Measurements from ENCODE around the gene PTPRD. TPM values are rescaled to one million over a fixed set of nuclear protein-coding genes. Genes with fewer than 3 reads are reported as not detected.

Gene PTPRD
- total and polyA plus RNA-seq, 2 experiments from 2014 or later: 11.5 to 58.0 TPM

- TF ChIP-seq EZH2phosphoT487 (IDR thresholded peaks at IDR 0.05; ENCODE audit: unreplicated experiment) (no peak), STAT1 (IDR thresholded peaks at IDR 0.05; ENCODE audit: unreplicated experiment) (no peak), POLR2AphosphoS5 (IDR thresholded peaks at IDR 0.05; ENCODE audit: low read depth) (no peak)
- TF ChIP-seq, protein P1, sequence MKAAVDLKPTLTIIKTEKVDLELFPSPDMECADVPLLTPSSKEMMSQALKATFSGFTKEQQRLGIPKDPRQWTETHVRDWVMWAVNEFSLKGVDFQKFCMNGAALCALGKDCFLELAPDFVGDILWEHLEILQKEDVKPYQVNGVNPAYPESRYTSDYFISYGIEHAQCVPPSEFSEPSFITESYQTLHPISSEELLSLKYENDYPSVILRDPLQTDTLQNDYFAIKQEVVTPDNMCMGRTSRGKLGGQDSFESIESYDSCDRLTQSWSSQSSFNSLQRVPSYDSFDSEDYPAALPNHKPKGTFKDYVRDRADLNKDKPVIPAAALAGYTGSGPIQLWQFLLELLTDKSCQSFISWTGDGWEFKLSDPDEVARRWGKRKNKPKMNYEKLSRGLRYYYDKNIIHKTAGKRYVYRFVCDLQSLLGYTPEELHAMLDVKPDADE (IDR thresholded peaks at IDR 0.05): no peak
- TF ChIP-seq, protein P2, sequence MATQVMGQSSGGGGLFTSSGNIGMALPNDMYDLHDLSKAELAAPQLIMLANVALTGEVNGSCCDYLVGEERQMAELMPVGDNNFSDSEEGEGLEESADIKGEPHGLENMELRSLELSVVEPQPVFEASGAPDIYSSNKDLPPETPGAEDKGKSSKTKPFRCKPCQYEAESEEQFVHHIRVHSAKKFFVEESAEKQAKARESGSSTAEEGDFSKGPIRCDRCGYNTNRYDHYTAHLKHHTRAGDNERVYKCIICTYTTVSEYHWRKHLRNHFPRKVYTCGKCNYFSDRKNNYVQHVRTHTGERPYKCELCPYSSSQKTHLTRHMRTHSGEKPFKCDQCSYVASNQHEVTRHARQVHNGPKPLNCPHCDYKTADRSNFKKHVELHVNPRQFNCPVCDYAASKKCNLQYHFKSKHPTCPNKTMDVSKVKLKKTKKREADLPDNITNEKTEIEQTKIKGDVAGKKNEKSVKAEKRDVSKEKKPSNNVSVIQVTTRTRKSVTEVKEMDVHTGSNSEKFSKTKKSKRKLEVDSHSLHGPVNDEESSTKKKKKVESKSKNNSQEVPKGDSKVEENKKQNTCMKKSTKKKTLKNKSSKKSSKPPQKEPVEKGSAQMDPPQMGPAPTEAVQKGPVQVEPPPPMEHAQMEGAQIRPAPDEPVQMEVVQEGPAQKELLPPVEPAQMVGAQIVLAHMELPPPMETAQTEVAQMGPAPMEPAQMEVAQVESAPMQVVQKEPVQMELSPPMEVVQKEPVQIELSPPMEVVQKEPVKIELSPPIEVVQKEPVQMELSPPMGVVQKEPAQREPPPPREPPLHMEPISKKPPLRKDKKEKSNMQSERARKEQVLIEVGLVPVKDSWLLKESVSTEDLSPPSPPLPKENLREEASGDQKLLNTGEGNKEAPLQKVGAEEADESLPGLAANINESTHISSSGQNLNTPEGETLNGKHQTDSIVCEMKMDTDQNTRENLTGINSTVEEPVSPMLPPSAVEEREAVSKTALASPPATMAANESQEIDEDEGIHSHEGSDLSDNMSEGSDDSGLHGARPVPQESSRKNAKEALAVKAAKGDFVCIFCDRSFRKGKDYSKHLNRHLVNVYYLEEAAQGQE (IDR thresholded peaks at IDR 0.05; ENCODE audit: unreplicated experiment): no peak
Measured at GRCh38 chr9:9754186-9754585, 858.6 kb downstream of the PTPRD start.

DNA sequence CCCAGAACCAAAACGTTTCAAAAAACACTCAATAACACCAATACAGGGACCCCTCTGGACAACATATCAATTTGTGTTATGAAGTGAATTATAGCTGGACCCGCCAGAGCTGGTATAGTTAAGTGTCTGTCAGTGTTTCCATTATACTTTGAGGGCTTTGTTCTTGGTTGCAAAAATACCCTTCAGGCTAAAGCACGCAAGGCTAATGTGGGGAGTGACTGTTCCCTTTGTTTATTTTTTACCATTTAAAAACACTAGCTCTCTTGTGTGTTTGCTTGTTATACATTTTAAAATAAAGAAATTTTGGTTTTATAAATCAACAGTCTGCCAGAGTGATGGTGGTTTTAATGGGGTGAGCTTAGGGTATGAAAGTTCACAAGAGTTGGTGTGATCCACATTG is 859.5 kb downstream of the PTPRD start:
- ATAC-seq: no peak
- no peak for TF ChIP-seq CREB1 (CRISPR knock-in tag; IDR thresholded peaks at IDR 0.05; ENCODE audit: low read depth)
- no peak for TF ChIP-seq ZNF114 (CRISPR knock-in tag; IDR thresholded peaks at IDR 0.05)
- no peak for TF ChIP-seq ZNF331 (CRISPR knock-in tag; IDR thresholded peaks at IDR 0.05; ENCODE audit: low read depth)
- TF ChIP-seq STAT1 (IDR thresholded peaks at IDR 0.05; ENCODE audit: unreplicated experiment): no peak
- TF ChIP-seq, protein P3, sequence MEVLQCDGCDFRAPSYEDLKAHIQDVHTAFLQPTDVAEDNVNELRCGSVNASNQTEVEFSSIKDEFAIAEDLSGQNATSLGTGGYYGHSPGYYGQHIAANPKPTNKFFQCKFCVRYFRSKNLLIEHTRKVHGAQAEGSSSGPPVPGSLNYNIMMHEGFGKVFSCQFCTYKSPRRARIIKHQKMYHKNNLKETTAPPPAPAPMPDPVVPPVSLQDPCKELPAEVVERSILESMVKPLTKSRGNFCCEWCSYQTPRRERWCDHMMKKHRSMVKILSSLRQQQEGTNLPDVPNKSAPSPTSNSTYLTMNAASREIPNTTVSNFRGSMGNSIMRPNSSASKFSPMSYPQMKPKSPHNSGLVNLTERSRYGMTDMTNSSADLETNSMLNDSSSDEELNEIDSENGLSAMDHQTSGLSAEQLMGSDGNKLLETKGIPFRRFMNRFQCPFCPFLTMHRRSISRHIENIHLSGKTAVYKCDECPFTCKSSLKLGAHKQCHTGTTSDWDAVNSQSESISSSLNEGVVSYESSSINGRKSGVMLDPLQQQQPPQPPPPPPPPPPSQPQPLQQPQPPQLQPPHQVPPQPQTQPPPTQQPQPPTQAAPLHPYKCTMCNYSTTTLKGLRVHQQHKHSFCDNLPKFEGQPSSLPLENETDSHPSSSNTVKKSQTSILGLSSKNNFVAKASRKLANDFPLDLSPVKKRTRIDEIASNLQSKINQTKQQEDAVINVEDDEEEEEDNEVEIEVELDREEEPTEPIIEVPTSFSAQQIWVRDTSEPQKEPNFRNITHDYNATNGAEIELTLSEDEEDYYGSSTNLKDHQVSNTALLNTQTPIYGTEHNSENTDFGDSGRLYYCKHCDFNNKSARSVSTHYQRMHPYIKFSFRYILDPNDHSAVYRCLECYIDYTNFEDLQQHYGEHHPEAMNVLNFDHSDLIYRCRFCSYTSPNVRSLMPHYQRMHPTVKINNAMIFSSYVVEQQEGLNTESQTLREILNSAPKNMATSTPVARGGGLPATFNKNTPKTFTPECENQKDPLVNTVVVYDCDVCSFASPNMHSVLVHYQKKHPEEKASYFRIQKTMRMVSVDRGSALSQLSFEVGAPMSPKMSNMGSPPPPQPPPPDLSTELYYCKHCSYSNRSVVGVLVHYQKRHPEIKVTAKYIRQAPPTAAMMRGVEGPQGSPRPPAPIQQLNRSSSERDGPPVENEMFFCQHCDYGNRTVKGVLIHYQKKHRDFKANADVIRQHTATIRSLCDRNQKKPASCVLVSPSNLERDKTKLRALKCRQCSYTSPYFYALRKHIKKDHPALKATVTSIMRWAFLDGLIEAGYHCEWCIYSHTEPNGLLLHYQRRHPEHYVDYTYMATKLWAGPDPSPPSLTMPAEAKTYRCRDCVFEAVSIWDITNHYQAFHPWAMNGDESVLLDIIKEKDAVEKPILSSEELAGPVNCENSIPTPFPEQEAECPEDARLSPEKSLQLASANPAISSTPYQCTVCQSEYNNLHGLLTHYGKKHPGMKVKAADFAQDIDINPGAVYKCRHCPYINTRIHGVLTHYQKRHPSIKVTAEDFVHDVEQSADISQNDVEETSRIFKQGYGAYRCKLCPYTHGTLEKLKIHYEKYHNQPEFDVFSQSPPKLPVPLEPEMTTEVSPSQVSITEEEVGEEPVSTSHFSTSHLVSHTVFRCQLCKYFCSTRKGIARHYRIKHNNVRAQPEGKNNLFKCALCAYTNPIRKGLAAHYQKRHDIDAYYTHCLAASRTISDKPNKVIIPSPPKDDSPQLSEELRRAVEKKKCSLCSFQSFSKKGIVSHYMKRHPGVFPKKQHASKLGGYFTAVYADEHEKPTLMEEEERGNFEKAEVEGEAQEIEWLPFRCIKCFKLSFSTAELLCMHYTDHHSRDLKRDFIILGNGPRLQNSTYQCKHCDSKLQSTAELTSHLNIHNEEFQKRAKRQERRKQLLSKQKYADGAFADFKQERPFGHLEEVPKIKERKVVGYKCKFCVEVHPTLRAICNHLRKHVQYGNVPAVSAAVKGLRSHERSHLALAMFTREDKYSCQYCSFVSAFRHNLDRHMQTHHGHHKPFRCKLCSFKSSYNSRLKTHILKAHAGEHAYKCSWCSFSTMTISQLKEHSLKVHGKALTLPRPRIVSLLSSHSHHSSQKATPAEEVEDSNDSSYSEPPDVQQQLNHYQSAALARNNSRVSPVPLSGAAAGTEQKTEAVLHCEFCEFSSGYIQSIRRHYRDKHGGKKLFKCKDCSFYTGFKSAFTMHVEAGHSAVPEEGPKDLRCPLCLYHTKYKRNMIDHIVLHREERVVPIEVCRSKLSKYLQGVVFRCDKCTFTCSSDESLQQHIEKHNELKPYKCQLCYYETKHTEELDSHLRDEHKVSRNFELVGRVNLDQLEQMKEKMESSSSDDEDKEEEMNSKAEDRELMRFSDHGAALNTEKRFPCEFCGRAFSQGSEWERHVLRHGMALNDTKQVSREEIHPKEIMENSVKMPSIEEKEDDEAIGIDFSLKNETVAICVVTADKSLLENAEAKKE (CRISPR knock-in tag; IDR thresholded peaks at IDR 0.05): no peak
- TF ChIP-seq EZH2phosphoT487 (IDR thresholded peaks at IDR 0.05; ENCODE audit: unreplicated experiment): no peak

More at GRCh38 chr9:9754186-9754585, 858.6 kb downstream of the PTPRD start:
- Mint-ChIP-seq H3K27me3 (ENCODE audit: insufficient read depth, low read depth, poor library complexity) (no peaks in the 10 kb centered on the region), H3K4me3 (no peak overlapping the region), H3K27ac (peak overlapping the region; percentile 67; the same call in 1 of the 2 replicates), H3K4me1 (peaks cover 9% of the 10 kb centered on the region; the same call in 2 of the 3 replicates), H3K36me3 (ENCODE audit: low read depth) (no peaks in the 10 kb centered on the region), H3K9me3 (no peaks in the 10 kb centered on the region; the same call in 2 of the 3 replicates)
- Histone ChIP-seq H2AFZ (no peak overlapping the region), H3K4me3 (no peak overlapping the region), H4K20me1 (replicated peaks; ENCODE audit: insufficient read depth) (no peaks in the 10 kb centered on the region), H3K4me1 (ENCODE audit: insufficient read depth) (no peaks in the 10 kb centered on the region), H3K27ac (ENCODE audit: low read depth) (no peak overlapping the region), H3K27me3 (ENCODE audit: insufficient read depth) (no peaks in the 10 kb centered on the region), H3K36me3 (ENCODE audit: insufficient read depth) (no peaks in the 10 kb centered on the region), H3F3A (replicated peaks; ENCODE audit: low read depth) (no peaks in the 10 kb centered on the region), H3K9me2 (ENCODE audit: insufficient read depth) (no peaks in the 10 kb centered on the region), H3K79me2 (replicated peaks; ENCODE audit: insufficient read depth) (no peaks in the 10 kb centered on the region), H3K4me2 (no peak overlapping the region)
- ATAC-seq (no peak), DNase-seq (ENCODE audit: low spot score) (no peak)

More for the DNA sequence above, 859.5 kb downstream of the PTPRD start:
- Histone ChIP-seq H3K36me3 (ENCODE audit: insufficient read depth) (no peaks in the 10 kb centered on the region), H3K4me3 (no peak overlapping the region), H3K27me3 (ENCODE audit: insufficient read depth) (no peaks in the 10 kb centered on the region), H2AFZ (no peak overlapping the region), H3K27ac (ENCODE audit: low read depth) (no peak overlapping the region), H3K9me2 (ENCODE audit: insufficient read depth) (no peaks in the 10 kb centered on the region), H4K20me1 (replicated peaks; ENCODE audit: insufficient read depth) (no peaks in the 10 kb centered on the region), H3K4me1 (ENCODE audit: insufficient read depth) (no peaks in the 10 kb centered on the region), H3K79me2 (replicated peaks; ENCODE audit: insufficient read depth) (no peaks in the 10 kb centered on the region), H3F3A (replicated peaks; ENCODE audit: low read depth) (no peaks in the 10 kb centered on the region), H3K4me2 (no peak overlapping the region)
- Mint-ChIP-seq H3K27me3 (ENCODE audit: insufficient read depth, low read depth, poor library complexity) (no peaks in the 10 kb centered on the region), H3K27ac (no peak overlapping the region), H3K4me3 (no peak overlapping the region), H3K9me3 (no peaks in the 10 kb centered on the region; the same call in 2 of the 3 replicates), H3K4me1 (peaks cover 9% of the 10 kb centered on the region; the same call in 2 of the 3 replicates), H3K36me3 (ENCODE audit: low read depth) (no peaks in the 10 kb centered on the region)
- no peak for DNase-seq (ENCODE audit: low spot score)
